Frontal cortex (tissue), 4 donors: ENCODE data around the gene CMC2. TPM values are rescaled to one million over a fixed set of nuclear protein-coding genes. Genes with fewer than 3 reads are reported as not detected.

ENCODE experiments used
- DNase-seq, 2 donors: peaks; one replicate each; pipeline ENCODE4 v3.0.0; 2012; ENCODE audit warnings: low spot score in 2 of 2
- FAIRE-seq: peaks from 2 replicates; lab custom pipeline; 2012; peaks lifted over from hg19 to GRCh38; lab: Jason Lieb, UNC
- total RNA-seq: library from RNA; depleted of rRNA; stranded (reverse); fragments of >200 nt; gene quantifications from one replicate; pipeline ENCODE4 v1.2.3, GENCODE V29; 2014
- donor health status: control.
- donor health status: control.
- donor health status: control.

CMC2 gene
- total RNA-seq = 37.9 TPM

GRCh38 chr16:81006813-81007695 lies at the start of gene CMC2, which contains the start of gene CENPN:
Gene CMC2, minus strand, starts transcription at chr16:81006885. Its CDS starts 9,491 bp downstream, at chr16:80997394.
Gene CENPN, plus strand, starts transcription at chr16:81007214. Its CDS starts 4,726 bp downstream, at chr16:81011940.
- FAIRE-seq = no peak

GRCh38 chr16:81053761-81054160 lies 47.1 kb upstream of the CMC2 start:
- FAIRE-seq (no peak), DNase-seq (no peak)

More at GRCh38 chr16:81006813-81007695, at the start of gene CMC2, which contains the start of gene CENPN:
- peak; percentile 86 to 88 for DNase-seq

GRCh38 chr16:81042821-81043220 lies 36.1 kb upstream of the CMC2 start:
- no peak for DNase-seq
- FAIRE-seq = no peak

GRCh38 chr16:81041696-81042095 lies 35.0 kb upstream of the CMC2 start:
- DNase-seq (no peak), FAIRE-seq (no peak)

GRCh38 chr16:81040842-81041241 lies 34.2 kb upstream of the CMC2 start:
- DNase-seq = no peak
- no peak for FAIRE-seq

- FAIRE-seq = no peak
- no peak for DNase-seq
Observed at GRCh38 chr16:81040131-81040530, 33.4 kb upstream of the CMC2 start.

- DNase-seq = no peak
Observed at GRCh38 chr16:81036751-81037350, 30.2 kb upstream of the CMC2 start.

GRCh38 chr16:81035975-81036750 lies 29.5 kb upstream of the CMC2 start:
- FAIRE-seq (no peak), DNase-seq (peak; percentile 36 to 62)

More at GRCh38 chr16:81036751-81037350, 30.2 kb upstream of the CMC2 start:
- FAIRE-seq = no peak

GRCh38 chr16:81035398-81035974 lies 28.8 kb upstream of the CMC2 start, which contains the start of gene ATMIN:
Gene ATMIN, plus strand, starts transcription at chr16:81035842. Its CDS starts 29 bp downstream, at chr16:81035871.
- FAIRE-seq (no peak), DNase-seq (peak; percentile 97)

- FAIRE-seq = no peak
- DNase-seq = no peak
Observed at GRCh38 chr16:81029930-81030604, 23.4 kb upstream of the CMC2 start.

- DNase-seq = no peak
- FAIRE-seq = no peak
Observed at GRCh38 chr16:81026429-81026828, 19.7 kb upstream of the CMC2 start.

GRCh38 chr16:81018496-81018895 lies 11.8 kb upstream of the CMC2 start:
- DNase-seq (no peak), FAIRE-seq (no peak)

GRCh38 chr16:81014672-81015071 lies 8.0 kb upstream of the CMC2 start:
- no peak for FAIRE-seq
- no peak for DNase-seq

GRCh38 chr16:81012974-81013373 lies 6.3 kb upstream of the CMC2 start:
- DNase-seq (no peak), FAIRE-seq (no peak)

- no peak for DNase-seq
- no peak for FAIRE-seq
Observed at GRCh38 chr16:81008505-81008789, 1.8 kb upstream of the CMC2 start.

GRCh38 chr16:81006211-81006812 lies 373 bp downstream of the CMC2 start:
- DNase-seq (peak in 1 of 2 donors; percentile 33), FAIRE-seq (no peak)

GRCh38 chr16:81005610-81006161 lies 999 bp downstream of the CMC2 start:
- DNase-seq = no peak
- FAIRE-seq = no peak

- DNase-seq (no peak), FAIRE-seq (no peak)
Observed at GRCh38 chr16:81004646-81005353, 1.9 kb downstream of the CMC2 start.
